Colonic mucosa (tissue), 4 donors: ENCODE results near the gene NQO2. TPM values are rescaled to one million over a fixed set of nuclear protein-coding genes. Genes with fewer than 3 reads are reported as not detected.
"Not testable (repeated sequence)": the region's sequence is repeated elsewhere in the genome, so short reads cannot be mapped to it uniquely, and the experiment has no call there.

ENCODE experiments used
- DNase-seq: peaks from one replicate; pipeline ENCODE4 v3.0.0-alpha.2; 2020
- H3K27ac ChIP-seq: fragments of 200-600 bp; one replicate; pipeline ENCODE4 v1.8.0; 2021
- H3K27me3 ChIP-seq: fragments of 200-600 bp; one replicate; pipeline ENCODE4 v1.8.0; 2021
- H3K36me3 ChIP-seq: fragments of 200-600 bp; one replicate; pipeline ENCODE4 v1.8.0; 2021
- H3K4me1 ChIP-seq: fragments of 200-600 bp; one replicate; pipeline ENCODE4 v1.8.0; 2021; ENCODE audit warnings: mild to moderate bottlenecking
- H3K4me3 ChIP-seq: fragments of 200-600 bp; one replicate; pipeline ENCODE4 v1.8.0; 2021
- H3K9ac ChIP-seq, 2 donors: one replicate each; pipeline ENCODE4 v1.7.0; 2013; ENCODE audit warnings: control low read depth in 2 of 2, low read depth in 2 of 2, low read length in 2 of 2
- H3K9me3 ChIP-seq: fragments of 200-600 bp; one replicate; pipeline ENCODE4 v1.8.0; 2021
- CTCF ChIP-seq: fragments of 200-600 bp; IDR thresholded peaks from one replicate; pipeline ENCODE4 v1.8.0; 2022; ENCODE audit warnings: antibody characterized with exemption, mild to moderate bottlenecking
- intact Hi-C: fragments of 100-400 bp; cut with DNase I; formaldehyde crosslinking; loops from one replicate; pipeline ENCODE4 v1.14.1; 2022
- total RNA-seq, 2 donors: library from RNA; stranded (reverse); fragmentation: NEBNext Ultra II Directional in 1 of 2; extraction: Animal tissue kit (Norgen Biotek cat#: 25700) in 1 of 2; gene quantifications; one replicate each; pipeline ENCODE4 v1.2.1, GENCODE V29; 2021
- donor health status: healthy.
- donor health status: DM: no; HTN: no; CAD: no.
- donor health status: DM: no; HTN: no; CAD: no.

NQO2 gene
- total RNA-seq, 2 donors from 2014 or later, result 14.1 to 19.0 TPM

GRCh38 chr6:2970034-2970685, 29.5 kb upstream of the NQO2 start:
- peak overlapping the region in 1 of 2 donors; percentile 78 for H3K9ac ChIP-seq
- H3K4me1 ChIP-seq, result peaks cover 5% of the 10 kb centered on the region
- H3K27me3 ChIP-seq, result no peaks in the 10 kb centered on the region
- H3K9me3 ChIP-seq, result no peaks in the 10 kb centered on the region
- peak overlapping the region; percentile 63 for H3K4me3 ChIP-seq
- no peaks in the 10 kb centered on the region for H3K36me3 ChIP-seq
- no peak for DNase-seq
- no peak for TF ChIP-seq CTCF
- peak overlapping the region; percentile 94 for H3K27ac ChIP-seq
- intact Hi-C loops, result no loop called here

- Histone ChIP-seq H3K9ac (peak overlapping the region; percentile 78 to 86), H3K36me3 (no peaks in the 10 kb centered on the region), H3K4me1 (peaks cover 5% of the 10 kb centered on the region), H3K4me3 (peak overlapping the region; percentile 63), H3K27me3 (no peaks in the 10 kb centered on the region), H3K9me3 (no peaks in the 10 kb centered on the region), H3K27ac (peak overlapping the region; percentile 94)
- TF ChIP-seq CTCF, result no peak
- intact Hi-C loops, result no loop called here
- peak; percentile 68 for DNase-seq
Measured at GRCh38 chr6:2970753-2971419, 28.8 kb upstream of the NQO2 start.

DNA sequence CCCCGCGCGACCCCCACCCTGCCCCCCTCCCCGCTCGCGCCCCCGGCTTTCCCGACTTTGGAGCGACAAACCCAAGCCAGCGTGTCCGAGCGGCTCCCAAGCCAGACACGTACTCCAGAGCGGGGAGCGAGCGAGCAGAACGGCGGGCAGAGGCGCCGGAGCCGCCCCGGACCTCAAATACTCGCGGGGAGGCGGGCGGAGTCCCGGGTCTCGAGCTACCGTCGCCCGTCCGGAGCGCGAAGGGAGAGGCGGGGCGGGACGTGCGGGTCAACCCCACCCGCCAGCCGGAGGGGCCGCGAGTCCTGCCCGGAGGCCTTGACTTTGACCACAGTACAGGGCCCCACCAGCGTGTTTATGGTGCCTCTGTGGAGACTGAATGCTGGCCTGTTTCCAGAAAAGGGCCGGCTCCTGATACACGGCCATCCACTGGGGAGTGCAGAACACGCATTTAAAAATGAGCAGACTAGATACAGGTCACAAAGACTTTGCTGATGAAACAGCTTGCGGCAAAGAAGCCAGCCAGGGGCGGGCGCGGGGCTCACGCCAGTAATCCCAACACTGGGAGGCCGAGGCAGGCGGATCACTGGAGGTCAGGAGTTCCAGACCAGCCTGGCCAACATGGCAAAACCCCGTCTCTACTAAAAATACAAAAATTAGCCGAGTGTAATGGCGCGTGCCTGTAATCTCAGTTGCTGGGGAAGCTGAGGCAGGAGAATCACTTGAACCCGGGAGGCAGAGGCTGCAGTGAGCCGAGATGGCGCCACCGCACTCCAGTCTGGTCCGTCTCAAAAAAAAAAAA, 28.1 kb upstream of the NQO2 start, which contains the start of gene SERPINB6:
Gene SERPINB6 (minus strand): TSS at position 148 of the 799 bp plus-strand sequence. CDS start 12,235 bp downstream, outside the sequence.
- DNase-seq, result peak; percentile 89
- intact Hi-C loops, result no loop called here
- Histone ChIP-seq H3K27ac (peak within 1 kb of the TSS; percentile 94), H3K4me3 (peak within 1 kb of the TSS; percentile 63), H3K27me3 (no peaks in the 10 kb centered on the region), H3K4me1 (no peaks in the 10 kb centered on the region), H3K9ac (peak within 1 kb of the TSS; percentile 78 to 86), H3K36me3 (no peaks in the 10 kb centered on the region), H3K9me3 (no peaks in the 10 kb centered on the region)
- no peak for TF ChIP-seq CTCF

DNA sequence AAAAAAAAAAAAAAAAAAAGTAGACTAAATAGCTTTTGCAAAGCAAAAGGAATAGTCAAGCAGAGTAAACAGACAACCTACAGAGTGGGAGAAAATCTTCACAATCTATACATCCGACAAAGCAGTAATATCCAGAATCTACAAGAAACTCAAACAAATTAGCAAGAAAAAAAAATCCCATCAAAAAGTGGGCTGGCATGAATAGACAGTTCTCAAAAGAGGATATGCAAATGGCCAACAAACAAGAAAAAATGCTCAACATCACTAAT, 27.5 kb upstream of the NQO2 start:
- peak overlapping the region; percentile 63 for H3K4me3 ChIP-seq
- H3K9me3 ChIP-seq, intact Hi-C loops, DNase-seq, H3K4me1 ChIP-seq, H3K36me3 ChIP-seq, H3K27me3 ChIP-seq: not testable (repeated sequence)
- H3K9ac ChIP-seq, result peak overlapping the region in 1 of 2 donors; percentile 78
- H3K27ac ChIP-seq, result peak overlapping the region; percentile 94

GRCh38 chr6:2972685-2973084, 27.0 kb upstream of the NQO2 start:
- H3K36me3 ChIP-seq, H3K9ac ChIP-seq, H3K27me3 ChIP-seq, DNase-seq, H3K4me1 ChIP-seq, H3K4me3 ChIP-seq, H3K9me3 ChIP-seq, H3K27ac ChIP-seq, intact Hi-C loops: not testable (repeated sequence)

DNA sequence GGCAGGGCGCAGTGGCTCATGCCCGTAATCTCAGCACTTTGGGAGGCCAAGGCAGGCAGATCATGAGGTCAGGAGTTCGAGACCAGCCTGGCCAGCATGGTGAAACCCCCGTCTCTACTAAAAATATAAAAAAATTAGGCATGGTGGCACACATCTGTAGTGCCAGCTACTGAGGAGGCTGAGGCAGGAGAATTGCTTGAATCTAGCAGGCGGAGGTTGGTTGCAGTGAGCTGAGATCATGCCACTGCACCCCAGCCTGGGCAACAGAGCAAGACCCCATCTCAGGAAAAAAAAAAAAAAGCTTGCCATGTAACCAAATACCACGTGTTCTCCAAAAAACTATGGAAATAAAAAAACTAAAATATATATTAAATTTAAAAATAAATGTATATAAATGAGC, 26.5 kb upstream of the NQO2 start:
- H3K36me3 ChIP-seq, H3K9ac ChIP-seq, H3K4me1 ChIP-seq, intact Hi-C loops, H3K4me3 ChIP-seq, H3K27ac ChIP-seq, H3K9me3 ChIP-seq, H3K27me3 ChIP-seq: not testable (repeated sequence)
- DNase-seq, result peak; percentile 12
